Epithelial cell of proximal tubule (primary cell): ENCODE measurements around the gene LIMS2. TPM values are rescaled to one million over a fixed set of nuclear protein-coding genes. Genes with fewer than 3 reads are reported as not detected.

Source experiments
- DNase-seq: peaks from one replicate; pipeline ENCODE4 v3.0.0-alpha.2; 2011; ENCODE audit warnings: low read depth
- H3K4me3 ChIP-seq: 2 replicates; pipeline ENCODE4 v1.5.1; 2011; ENCODE audit warnings: low read depth, mild to moderate bottlenecking, low read length
- CTCF ChIP-seq: conservative IDR thresholded peaks from 2 replicates; pipeline ENCODE4 v1.5.1; 2012; ENCODE audit warnings: low read depth, mild to moderate bottlenecking, low read length
- total RNA-seq: library from RNA; depleted of rRNA; stranded (reverse); fragments of >200 nt; gene quantifications from 2 replicates; pipeline ENCODE4 v1.2.3, GENCODE V29; 2015

LIMS2 gene
- total RNA-seq, 1 donor from 2014 or later: 1.2 TPM

DNA sequence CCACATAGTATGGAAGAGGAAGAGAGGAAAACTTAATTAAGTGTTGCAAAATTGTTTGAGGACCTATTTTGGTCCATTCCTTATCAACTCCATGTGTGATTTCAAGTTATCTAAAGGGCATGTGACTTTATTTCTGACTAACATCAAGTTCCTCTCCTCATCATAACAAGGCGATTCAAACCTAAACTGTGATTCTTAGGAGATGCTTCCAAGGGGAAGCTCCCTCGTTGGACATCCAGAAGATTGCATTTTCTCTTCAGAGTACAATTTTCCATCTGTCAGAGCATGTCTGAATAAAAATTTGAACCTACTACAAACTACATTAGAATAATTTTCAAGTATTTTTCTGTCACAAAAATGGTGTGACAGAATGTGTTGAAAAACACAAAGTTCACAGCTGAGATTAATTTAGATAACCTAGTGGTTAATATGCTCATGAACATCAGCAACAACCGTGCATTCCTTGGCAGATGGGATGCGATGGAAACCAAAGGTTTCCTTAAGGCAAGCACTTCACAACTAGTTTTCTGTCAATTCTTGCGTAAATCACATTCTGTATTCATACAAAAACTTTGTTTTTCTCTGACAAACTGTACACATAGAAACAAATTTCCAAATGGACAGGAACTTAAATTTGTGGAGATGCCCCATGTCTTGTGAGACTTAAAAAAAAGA is 30.2 kb upstream of the LIMS2 start:
- no peak overlapping the region for H3K4me3 ChIP-seq
- no peak for TF ChIP-seq CTCF
- no peak for DNase-seq

- TF ChIP-seq CTCF: no peak
- H3K4me3 ChIP-seq: no peak overlapping the region
- DNase-seq: no peak
Measured at GRCh38 chr2:127704641-127705390, 29.5 kb upstream of the LIMS2 start.

DNA sequence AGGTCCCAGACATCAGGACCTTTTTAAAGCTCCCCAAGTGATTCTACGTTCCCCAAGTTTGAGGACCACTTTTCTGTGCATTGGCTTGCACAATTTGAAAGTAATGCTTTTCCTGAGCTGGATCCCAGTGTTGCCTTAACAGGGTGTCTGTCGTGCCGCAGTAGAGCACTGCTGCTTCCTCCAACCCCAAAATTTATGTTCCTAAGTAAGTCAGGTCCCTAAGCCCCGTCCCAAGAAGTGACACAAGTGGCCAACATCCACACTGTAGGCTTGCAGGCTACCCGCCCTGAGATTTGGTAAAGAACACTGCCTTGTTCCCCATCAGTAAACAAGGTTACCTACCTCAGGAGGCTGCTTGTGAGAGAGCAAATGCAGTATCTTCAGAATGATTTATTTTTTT is 28.0 kb upstream of the LIMS2 start:
- no peak for DNase-seq
- no peak for TF ChIP-seq CTCF
- H3K4me3 ChIP-seq: no peak overlapping the region

DNA sequence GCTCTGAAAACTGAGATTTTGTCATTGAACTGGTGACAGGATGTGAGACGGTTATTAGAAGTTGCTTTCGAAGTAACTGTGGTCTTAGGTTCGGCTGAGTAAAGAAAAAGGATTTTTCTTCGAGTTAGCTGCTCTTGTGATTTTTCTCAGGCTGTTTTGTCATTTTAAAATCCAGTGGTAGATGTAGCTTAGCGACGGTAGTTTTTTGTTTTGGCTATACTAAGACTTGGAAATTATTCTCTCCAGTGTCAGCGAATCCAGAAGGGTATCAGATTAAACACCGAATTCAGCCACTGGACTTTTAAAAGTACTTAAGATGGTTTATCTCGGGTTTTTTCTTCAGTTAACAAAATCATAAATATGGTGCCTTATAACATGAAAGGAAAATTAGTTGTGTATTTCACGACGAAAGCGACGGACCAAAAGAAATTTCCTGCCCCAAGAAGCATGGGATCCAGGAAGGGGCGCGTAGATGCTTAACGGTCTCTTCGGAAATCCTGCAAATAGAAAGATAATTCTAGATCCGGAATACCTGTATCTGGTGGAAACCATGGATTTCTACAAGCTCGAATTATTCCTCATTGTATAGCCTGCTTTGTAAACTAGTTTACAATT is 27.2 kb upstream of the LIMS2 start:
- no peak for TF ChIP-seq CTCF
- H3K4me3 ChIP-seq: peak overlapping the region; percentile 67
- DNase-seq: no peak

DNA sequence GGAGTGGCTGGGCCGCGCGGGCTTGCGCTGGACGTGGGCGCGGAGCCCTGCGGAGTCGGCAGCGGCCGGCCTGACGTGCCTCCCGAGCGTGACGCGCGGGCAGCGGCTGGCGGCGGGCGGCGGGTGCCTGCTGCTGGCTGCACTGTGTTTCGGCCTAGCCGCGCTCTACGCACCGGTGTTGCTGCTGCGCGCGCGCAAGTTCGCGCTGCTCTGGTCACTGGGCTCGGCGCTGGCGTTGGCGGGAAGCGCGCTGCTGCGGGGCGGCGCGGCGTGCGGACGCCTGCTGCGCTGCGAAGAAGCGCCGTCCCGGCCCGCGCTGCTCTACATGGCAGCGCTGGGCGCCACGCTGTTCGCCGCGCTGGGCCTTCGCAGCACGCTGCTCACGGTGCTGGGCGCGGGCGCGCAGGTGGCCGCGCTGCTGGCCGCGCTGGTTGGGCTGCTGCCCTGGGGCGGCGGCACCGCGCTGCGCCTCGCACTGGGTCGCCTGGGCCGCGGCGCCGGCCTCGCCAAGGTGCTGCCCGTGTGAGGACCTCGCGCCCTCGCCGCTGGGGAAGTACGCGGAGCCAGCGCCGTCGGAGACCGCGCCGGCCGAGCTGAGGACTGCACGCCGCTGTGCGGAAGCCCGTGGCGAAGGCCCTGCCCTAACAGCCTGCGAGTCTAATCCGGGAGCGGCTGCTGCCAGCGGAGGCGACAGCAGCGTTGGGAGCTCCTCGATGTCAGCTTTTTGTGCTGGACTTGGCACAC is 26.5 kb upstream of the LIMS2 start:
- H3K4me3 ChIP-seq: peak overlapping the region; percentile 67
- no peak for TF ChIP-seq CTCF
- DNase-seq: no peak

DNA sequence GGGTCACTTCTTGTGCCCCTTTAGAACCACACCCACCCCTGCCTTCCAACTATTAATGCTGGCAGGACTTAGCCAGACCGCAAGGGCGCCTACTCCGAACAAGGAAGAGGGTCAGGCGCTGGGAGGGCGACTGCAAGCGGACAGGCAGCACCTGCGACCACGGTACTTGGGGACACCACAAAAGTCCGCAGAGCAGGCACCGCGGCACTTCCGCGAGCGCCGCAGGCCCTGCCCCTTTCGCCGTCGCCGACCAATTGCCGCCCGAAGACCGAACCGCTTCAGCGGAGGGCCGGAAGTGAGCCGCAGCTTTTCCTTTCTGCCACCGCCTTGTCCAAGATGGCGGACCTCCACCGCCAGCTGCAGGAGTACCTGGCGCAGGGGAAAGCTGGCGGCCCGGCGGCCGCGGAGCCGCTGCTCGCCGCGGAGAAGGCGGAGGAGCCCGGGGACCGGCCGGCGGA is 25.9 kb upstream of the LIMS2 start, which contains the start of gene SFT2D3:
Gene SFT2D3 (plus strand): TSS at position 305 of the 458 bp plus-strand sequence. CDS start 32 bp downstream, at position 337.
- TF ChIP-seq CTCF: no peak
- peak; percentile 38 for DNase-seq
- peak within 1 kb of the TSS; percentile 67 for H3K4me3 ChIP-seq
